ENCODE measurements around the gene COL5A2.

- no peak for TF ChIP-seq CTCF (IDR thresholded peaks at IDR 0.05)
- TF ChIP-seq POLR2A (IDR thresholded peaks at IDR 0.05): no peak
- TF ChIP-seq EP300 (IDR thresholded peaks at IDR 0.05): no peak
These were observed 129.3 kb downstream of the COL5A2 start for GRCh38 chr2:189050165-189050712.
